C1 segment of cervical spinal cord (tissue), 14 donors: ENCODE results near the gene ITM2B.
A peak's percentile ranks its signal among the peaks of the same experiment; 100 is the strongest.
"Not testable (repeated sequence)": the region's sequence is repeated elsewhere in the genome, so short reads cannot be mapped to it uniquely, and the experiment has no call there.

ENCODE experiments used
- DNase-seq, 14 donors: peaks; one replicate each; lab custom pipeline; 2025; lab: John Stamatoyannopoulos, UW

Gene ITM2B

DNA sequence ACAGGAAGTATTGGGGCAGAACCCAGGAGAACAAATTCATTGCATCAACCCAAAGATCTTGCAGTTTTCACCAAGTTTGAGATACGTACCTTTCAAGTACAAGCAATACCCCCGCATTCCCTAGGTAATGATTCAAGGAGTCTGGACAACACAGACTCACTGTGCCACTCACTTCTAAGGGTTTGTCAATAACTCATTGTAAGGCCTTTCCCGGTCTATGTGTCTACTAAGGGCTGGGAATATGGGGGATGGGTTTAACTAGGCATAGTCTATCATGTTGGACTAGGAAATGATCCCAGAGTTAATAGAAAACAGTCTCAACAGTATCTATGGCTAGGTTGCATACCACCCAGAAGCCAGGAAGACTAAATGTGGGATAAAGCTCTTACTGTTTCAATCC lies 8.3 kb upstream of the ITM2B start:
- no peak for DNase-seq

DNA sequence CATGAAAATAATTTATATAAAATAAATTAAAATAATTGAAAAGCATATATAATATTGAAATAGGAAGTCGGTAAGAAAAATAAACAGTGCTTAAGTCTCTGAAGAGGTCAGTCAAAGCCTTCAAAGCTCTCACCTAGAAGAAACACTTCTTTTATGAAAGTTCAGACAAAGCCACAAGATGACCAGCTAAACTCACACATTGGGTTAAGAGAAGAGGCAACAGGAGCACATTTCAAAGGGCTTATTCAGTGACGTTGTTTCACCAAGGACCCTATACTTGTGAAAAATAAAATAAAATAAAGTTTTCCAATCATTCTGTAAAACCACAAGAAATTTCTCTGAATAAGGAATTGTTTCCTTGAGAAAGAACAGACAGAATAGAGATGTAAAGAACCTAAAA lies 2.5 kb upstream of the ITM2B start:
- no peak for DNase-seq

- peak in 1 of 14 donors; percentile 39 for DNase-seq
Observed at GRCh38 chr13:48231080-48231479, 1.9 kb upstream of the ITM2B start.

DNA sequence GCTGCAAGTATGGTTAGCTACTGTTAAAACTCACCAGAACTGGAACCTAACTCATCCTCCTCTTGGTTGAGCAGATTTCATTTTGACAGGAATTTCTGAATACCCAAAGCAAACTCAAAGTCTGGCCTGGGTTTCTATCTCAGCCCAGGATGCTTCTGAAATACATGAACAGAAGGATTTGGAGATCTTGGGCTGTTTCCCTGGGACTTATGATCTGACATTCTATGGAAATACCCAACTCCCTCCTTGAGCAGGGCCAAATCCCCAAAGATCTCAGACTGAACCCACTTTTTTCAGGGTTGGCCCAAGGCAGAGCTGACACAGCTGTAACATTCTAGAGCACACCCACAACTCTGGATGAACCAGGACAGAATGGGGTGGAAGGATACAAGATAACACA lies 1.1 kb upstream of the ITM2B start:
- DNase-seq, result peak in 1 of 14 donors; percentile 67

GRCh38 chr13:48232420-48233045 lies 473 bp upstream of the ITM2B start:
- peak in 2 of 14 donors; percentile 40 to 81 for DNase-seq

- peak in 1 of 14 donors; percentile 46 for DNase-seq
Observed at GRCh38 chr13:48233889-48234488, 983 bp downstream of the ITM2B start.

- peak in 2 of 14 donors; percentile 29 to 52 for DNase-seq
Observed at GRCh38 chr13:48234566-48235340, 1.7 kb downstream of the ITM2B start.

DNA sequence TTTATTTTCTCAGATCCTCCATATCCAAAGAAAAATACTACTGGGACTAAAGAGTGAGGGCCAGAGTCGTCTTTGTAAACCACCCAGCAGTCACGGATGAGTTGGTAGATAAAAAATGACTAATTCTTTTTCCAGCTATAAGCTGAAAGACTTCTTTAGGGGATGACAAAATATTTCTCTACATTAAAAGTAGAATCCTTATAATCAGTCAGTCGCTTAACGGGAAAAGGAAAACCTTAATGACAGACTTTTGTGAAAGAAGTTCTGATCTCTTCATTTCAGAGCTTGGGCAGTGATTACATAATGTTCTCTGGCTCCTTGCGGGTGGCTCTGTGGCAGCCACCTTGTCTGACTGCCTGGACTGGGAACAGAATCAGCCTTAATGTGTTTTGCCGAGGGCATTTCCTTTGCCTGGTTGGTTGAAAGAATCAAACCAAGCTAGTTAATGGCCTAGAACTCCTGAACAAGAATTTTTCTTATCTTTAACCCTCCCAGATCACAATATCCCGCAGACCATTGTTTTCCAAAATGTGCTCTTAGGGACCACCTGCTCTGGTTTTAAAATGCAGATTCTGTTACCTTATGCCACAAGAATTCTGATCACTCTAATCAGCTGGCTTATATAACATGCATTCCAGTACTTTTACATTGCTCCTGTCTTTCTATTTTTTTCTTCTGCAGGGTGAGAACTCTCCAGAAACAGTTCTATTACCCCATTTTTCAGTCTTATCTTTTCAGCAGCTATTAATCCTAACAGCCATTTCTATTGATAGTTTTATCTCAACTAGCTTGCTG lies 2.5 kb downstream of the ITM2B start:
- peak in 9 of 14 donors; percentile 13 to 88 (median 24) for DNase-seq

GRCh38 chr13:48236528-48237353 lies 3.7 kb downstream of the ITM2B start:
- peak in 1 of 14 donors; percentile 32 for DNase-seq

DNA sequence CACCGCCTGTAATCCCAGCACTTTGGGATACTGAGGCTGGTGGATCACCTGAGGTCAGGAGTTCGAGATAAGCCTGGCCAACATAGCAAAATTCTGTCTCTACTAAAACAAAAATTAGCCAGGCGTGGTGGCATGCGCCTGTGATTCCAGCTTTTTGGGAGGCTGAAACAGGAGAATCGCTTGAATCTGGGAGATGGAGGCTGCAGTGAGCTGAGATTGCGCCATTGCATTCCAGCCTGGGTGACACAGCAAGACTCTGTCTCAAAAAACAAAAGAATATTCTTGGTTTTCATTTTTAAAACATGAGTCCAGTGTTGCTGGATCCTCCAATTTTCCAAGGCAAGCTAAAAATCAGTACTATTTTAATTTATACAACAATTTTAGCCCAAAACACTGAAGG lies 6.4 kb downstream of the ITM2B start:
- not testable (repeated sequence) for DNase-seq

DNA sequence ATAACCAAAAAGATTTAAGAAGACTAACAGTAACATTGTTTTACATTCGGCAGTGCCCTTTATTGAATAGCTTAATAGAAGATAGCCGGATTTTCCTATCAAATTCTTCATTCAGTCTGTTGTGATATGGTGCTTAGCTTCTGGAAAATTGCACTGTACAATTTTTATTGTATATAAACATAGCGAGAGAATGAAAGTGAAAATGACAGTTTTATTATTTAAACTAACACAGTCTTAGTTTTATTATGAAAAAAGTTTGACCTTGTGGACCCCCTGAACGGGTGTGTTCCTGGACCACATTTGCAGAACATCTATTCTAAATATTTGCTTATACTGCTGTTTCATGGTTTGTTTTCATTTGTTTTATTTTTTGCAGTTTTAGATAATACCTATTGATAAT lies 8.6 kb downstream of the ITM2B start:
- no peak for DNase-seq

GRCh38 chr13:48242677-48243076 lies 9.7 kb downstream of the ITM2B start:
- DNase-seq, result no peak

DNA sequence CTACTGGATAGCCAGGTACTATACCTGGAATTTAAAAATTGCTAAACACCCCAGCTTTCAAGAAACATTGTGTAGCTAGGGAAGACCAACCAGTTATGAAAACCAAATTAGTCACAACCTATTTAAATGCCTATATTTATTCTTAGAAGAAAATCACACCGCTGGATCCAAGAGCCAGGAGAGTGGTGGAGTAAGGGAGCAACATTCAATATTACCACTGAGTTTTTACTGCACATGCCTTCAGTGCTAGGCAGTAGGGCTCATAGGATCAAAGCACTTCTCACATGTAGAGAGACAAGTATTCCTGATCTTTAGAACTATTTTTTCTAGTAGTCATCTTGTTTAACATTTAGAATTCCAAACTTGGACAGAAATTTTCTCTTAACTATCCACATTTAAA lies 11.2 kb downstream of the ITM2B start:
- no peak for DNase-seq

DNA sequence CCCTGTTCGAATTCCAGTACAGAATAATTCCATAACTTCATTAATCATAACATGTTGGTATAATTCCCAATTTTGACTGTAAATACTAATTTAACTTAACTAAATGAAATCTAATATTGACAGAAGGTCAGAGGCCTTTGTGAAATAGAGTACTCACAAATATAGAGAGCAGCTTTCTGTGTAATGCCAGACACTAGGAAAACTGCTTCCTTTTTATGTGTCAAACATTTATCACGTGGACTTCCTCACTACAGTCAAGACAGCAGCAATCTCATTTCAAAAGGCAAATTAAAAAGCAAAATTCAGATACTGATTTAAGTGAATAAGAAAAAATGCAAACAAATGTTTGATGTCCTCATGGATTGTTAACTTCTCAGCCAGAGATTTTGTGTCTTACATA lies 13.1 kb downstream of the ITM2B start:
- DNase-seq, result no peak

DNA sequence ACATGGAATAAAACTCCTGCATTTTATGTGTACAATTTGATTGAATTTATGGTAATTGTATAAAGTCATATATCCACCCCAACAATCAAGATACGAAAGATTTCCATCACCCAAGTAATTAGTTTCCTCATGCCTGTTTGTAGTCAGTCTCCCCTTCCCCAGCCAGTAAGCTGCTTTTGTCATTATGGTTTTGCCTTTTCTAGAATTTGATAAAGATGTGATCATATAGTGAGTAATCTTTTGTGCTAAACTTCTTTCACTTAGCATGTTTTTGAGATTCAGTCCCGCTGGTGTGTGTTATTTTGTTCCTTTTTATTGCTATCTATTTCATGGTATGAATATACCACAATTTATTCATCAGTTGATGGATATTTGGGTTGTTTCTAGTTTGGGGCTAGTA lies 16.0 kb downstream of the ITM2B start:
- no peak for DNase-seq

DNA sequence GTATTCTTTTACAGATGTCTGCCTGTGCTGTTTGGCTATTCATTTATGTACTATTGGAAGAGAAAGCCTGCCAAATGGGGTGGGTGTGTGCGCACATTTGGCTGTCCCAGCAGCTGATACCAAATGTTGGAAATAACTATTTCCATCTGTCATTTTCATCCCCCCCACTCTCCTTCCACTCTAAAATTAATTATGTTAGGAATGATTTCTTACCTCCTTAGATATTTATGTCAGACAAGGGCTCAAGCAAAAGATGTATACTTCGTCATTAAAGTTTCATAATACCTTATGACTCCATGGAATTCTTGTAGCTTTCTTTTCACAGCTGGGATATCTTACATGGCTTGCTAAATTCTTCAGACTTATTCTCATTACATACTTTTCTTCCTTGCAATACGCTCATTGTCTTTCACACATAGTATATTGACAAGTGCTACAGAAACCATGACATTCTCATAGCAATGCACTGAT lies 18.6 kb downstream of the ITM2B start:
- DNase-seq, result peak in 1 of 14 donors; percentile 47

DNA sequence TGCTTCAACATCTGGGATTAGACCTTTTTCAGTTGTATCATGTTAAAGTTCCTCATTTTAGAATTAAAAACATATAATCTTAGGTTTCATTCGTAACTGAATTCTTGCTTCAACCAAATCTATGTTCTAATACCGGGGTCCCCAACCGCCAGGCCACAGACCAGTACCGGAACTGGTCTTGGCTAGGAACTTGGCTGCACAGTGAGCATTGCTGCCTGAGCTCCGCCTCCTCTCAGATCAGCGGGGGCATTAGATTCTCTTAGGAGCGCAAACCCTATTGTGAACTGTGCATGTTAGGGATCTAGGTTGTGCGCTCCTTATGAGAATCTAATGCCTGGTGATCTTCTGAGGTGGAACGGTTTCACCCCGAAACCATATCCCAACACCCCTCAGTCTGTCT lies 19.2 kb downstream of the ITM2B start:
- DNase-seq, result peak in 1 of 14 donors; percentile 34

GRCh38 chr13:48253849-48254248 lies 20.8 kb downstream of the ITM2B start:
- no peak for DNase-seq

GRCh38 chr13:48255090-48255489 lies 22.1 kb downstream of the ITM2B start:
- DNase-seq, result no peak

GRCh38 chr13:48255954-48256353 lies 22.9 kb downstream of the ITM2B start:
- no peak for DNase-seq

DNA sequence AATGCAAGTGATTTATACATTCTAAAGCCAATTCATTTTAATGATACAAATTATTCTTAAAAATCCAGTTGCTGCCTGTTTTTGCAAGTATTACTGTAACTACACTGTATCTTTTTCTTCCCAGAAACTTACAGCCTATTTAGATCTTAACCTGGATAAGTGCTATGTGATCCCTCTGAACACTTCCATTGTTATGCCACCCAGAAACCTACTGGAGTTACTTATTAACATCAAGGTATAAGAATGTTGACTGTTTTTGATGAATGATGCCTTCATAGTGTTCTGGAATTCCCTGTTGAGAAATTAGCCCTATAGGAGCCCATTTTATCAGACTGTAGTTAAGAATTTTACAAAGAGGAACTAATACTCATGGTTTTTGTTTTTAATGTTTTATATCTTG lies 25.0 kb downstream of the ITM2B start:
- DNase-seq, result no peak
